HG03280 (cell line): ENCODE results near the gene RBM8A.
"Not testable (repeated sequence)": the region's sequence is repeated elsewhere in the genome, so short reads cannot be mapped to it uniquely, and the experiment has no call there.

Experiments
- ATAC-seq: cut with Tn5 transposase; IDR thresholded peaks from one replicate; pipeline ENCODE4 v1.9.1; 2021; ENCODE audit warnings: mild to moderate bottlenecking, moderate library complexity; ENCODE audit not compliant: unreplicated experiment

RBM8A gene

GRCh38 chr1:145956781-145957442 lies 29.6 kb upstream of the RBM8A start:
- ATAC-seq, result no peak

GRCh38 chr1:145956361-145956760 lies 29.1 kb upstream of the RBM8A start:
- no peak for ATAC-seq

- no peak for ATAC-seq
These were observed 28.2 kb upstream of the RBM8A start for GRCh38 chr1:145955436-145955835.

GRCh38 chr1:145953861-145954260 lies 26.6 kb upstream of the RBM8A start:
- no peak for ATAC-seq

GRCh38 chr1:145952903-145953302 lies 25.6 kb upstream of the RBM8A start:
- no peak for ATAC-seq

GRCh38 chr1:145951526-145951925 lies 24.2 kb upstream of the RBM8A start:
- no peak for ATAC-seq

GRCh38 chr1:145949219-145949618 lies 21.9 kb upstream of the RBM8A start:
- ATAC-seq, result no peak

GRCh38 chr1:145947551-145947950 lies 20.3 kb upstream of the RBM8A start:
- ATAC-seq, result no peak

GRCh38 chr1:145946477-145946986 lies 19.2 kb upstream of the RBM8A start:
- no peak for ATAC-seq

- no peak for ATAC-seq
These were observed 17.2 kb upstream of the RBM8A start for GRCh38 chr1:145944532-145944931.

GRCh38 chr1:145942871-145943270 lies 15.6 kb upstream of the RBM8A start:
- ATAC-seq, result no peak

- no peak for ATAC-seq
These were observed 15.1 kb upstream of the RBM8A start for GRCh38 chr1:145942405-145942804.

- ATAC-seq, result no peak
These were observed 10.2 kb upstream of the RBM8A start for GRCh38 chr1:145937436-145937835.

GRCh38 chr1:145936247-145936646 lies 9.0 kb upstream of the RBM8A start:
- no peak for ATAC-seq

GRCh38 chr1:145935708-145936107 lies 8.4 kb upstream of the RBM8A start:
- no peak for ATAC-seq

GRCh38 chr1:145932522-145933009 lies 5.3 kb upstream of the RBM8A start:
- not testable (repeated sequence) for ATAC-seq

GRCh38 chr1:145927916-145928643 lies 796 bp upstream of the RBM8A start:
- no peak for ATAC-seq

- ATAC-seq, result peak; percentile 3
These were observed 610 bp downstream of the RBM8A start for GRCh38 chr1:145926686-145927062.

GRCh38 chr1:145922266-145922665 lies 5.0 kb downstream of the RBM8A start:
- ATAC-seq, result no peak

- not testable (repeated sequence) for ATAC-seq
These were observed 7.0 kb downstream of the RBM8A start for GRCh38 chr1:145920297-145920696.

- peak; percentile 79 for ATAC-seq
These were observed 8.0 kb downstream of the RBM8A start for GRCh38 chr1:145918992-145919939.
